NCI-H2227 (cell line): ENCODE data around the gene ZSCAN5B.

Experiments
- DNase-seq: peaks from one replicate; lab custom pipeline; 2025; ENCODE audit not compliant: unreplicated experiment; lab: John Stamatoyannopoulos, UW

The ZSCAN5B gene

GRCh38 chr19:56147307-56147706 lies 50.3 kb downstream of the ZSCAN5B start:
- no peak for DNase-seq

DNA sequence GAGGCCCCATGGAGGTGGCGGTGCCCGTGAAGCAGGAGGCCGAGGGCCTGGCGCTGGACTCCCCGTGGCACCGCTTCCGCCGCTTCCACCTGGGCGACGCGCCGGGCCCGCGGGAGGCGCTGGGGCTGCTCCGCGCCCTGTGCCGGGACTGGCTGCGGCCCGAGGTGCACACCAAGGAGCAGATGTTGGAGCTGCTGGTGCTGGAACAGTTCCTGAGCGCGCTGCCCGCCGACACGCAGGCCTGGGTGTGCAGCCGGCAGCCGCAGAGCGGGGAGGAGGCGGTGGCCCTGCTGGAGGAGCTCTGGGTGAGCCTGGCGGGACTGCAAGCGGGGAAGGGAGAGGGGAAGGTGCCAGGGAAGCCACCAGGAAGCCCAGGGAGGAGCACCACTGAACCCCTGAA lies 50.7 kb downstream of the ZSCAN5B start:
- no peak for DNase-seq

GRCh38 chr19:56145698-56146097 lies 51.9 kb downstream of the ZSCAN5B start:
- DNase-seq: no peak

GRCh38 chr19:56144831-56145230 lies 52.8 kb downstream of the ZSCAN5B start:
- no peak for DNase-seq

- no peak for DNase-seq
Observed at GRCh38 chr19:56144376-56144775, 53.2 kb downstream of the ZSCAN5B start.

DNA sequence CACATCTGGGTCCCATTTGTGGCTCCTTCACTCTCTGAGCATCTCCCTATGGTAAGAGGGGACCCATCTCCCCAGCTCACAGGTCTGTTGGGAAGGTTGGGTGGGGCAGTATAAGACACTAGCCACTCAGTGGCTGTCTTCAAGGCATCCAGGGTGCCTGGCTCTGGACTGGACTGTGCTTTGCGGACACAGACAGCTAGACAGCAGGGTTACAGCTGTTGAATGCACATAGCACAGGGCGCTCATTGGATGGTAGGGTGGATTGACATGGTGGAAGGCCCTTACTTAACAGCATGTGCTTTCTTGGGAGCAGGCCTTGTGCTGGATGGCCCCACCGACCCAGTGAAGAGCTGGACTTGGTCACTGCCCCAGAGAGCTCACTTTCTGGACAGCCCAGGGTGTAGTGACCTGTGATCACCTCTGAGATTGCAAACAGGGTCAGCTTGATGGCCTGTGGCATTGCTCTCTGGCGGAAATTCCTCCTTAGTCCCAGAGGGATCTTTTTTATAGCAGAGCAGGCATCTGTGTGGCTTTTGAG lies 54.6 kb downstream of the ZSCAN5B start:
- DNase-seq: no peak

DNA sequence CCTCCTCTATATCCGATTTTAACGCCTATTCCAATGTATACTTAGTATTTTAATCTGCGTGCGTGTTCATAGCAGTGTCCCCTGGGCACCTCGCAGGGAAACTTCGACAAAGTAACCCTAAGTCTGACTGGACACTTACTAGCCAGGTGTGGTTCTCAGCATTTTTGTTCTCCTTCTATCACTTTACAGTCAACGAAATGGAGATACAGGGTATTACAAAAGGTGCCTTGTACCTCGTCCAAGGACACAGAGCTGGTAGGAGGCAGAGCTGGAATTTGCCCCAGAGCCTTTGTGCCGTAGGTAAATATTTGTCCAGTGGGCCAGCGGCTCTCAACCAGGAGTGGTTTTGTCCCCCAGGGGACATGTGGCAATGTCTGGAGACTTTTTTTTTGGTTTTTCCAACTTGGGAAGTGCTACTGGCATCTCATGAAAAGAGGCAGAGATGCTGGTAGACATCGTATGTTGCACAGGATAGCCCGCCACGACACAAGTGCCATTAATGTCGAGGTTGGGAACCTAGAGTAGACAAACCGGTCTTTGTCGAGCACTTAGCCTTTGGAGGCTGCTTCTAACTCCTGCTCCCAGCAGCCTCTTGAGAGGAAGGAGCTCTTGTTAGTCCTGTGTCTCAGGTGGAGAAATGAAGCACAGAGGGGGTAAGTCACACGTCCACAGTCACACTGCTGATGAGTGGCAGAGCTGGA lies 55.3 kb downstream of the ZSCAN5B start:
- no peak for DNase-seq

DNA sequence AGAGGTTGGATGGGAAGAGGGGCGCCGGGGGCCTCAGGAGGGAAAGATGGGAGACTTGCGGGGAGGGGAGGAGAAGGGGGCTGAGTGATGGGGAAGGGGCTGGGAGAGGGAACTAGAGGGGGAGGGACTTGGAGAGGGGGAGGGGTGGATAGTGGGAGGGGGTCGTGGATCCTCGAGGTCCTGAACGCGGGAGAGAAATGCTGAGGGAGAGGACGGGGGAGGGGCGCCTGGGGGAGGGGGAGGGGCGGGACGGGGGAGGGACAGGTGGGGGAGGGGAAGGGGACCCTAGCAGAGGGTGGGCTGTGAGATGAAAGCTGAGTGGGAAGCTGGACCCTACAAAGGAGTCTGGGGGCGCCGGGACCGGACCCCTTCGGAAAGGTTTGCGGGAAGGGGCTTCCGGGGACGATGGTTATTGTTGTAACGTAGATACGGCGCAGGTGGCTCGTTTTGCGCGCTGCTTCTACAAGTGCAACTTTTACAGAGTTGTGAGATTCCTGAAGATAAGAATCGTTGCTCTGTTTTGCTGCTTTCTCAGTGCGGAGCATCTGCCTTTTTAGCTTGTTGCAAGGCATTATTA lies 56.1 kb downstream of the ZSCAN5B start:
- peak; percentile 75 for DNase-seq

- DNase-seq: peak; percentile 100
Observed at GRCh38 chr19:56140583-56141416, 56.8 kb downstream of the ZSCAN5B start, which contains the start of gene ZNF444. ZNF444 (plus strand) TSS chr19:56141287; CDS start chr19:56146912, 5,625 bp downstream.

GRCh38 chr19:56139847-56140582 lies 57.6 kb downstream of the ZSCAN5B start:
- peak; percentile 76 for DNase-seq
